Ishikawa (cell line): ENCODE results near the gene ADH7.

Experiments used
- EGR1 ChIP-seq: IDR thresholded peaks from 2 replicates; pipeline ENCODE4 v1.6.1; 2012
- EP300 ChIP-seq: IDR thresholded peaks from 2 replicates; pipeline ENCODE4 v1.6.1; 2012; ENCODE audit warnings: borderline replicate concordance
- ZBTB7A ChIP-seq: IDR thresholded peaks from 2 replicates; pipeline ENCODE4 v1.6.1; 2012; ENCODE audit warnings: low read depth
- TF ChIP-seq, protein P1 (sequence below): IDR thresholded peaks from 2 replicates; pipeline ENCODE4 v1.6.1; 2012
- TF ChIP-seq, protein P2 (sequence below): IDR thresholded peaks from 2 replicates; pipeline ENCODE4 v1.6.1; 2012; ENCODE audit warnings: low read depth, mild to moderate bottlenecking

DNA sequence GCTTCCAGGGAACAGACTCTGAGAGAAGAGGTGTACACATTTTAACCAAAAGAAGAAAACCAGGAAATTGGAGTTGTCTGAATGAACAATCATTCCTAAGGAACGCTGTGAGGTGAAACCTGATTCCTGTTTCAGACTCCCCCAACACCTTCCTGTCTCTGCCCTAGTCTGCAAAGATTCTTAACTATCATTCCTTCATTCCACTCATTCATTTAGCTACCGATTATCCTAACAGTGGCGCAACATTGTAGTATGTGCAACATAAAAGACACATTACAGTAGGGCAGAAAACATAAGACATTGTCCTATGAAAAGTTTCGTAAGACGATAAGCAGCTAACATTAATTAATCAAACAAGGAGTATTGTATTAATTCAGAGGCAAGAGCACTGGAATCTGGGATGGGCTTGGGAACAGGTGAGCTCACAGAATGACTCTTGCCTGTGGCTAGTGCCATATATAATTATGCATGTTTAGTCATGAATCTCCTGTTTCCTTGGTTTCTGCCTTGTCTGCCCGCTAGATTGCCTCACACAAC is 23.8 kb upstream of the ADH7 start:
- TF ChIP-seq ZBTB7A (no peak), EP300 (peak; percentile 58; the same call in 1 of the 2 replicates), EGR1 (no peak)
- TF ChIP-seq, protein P1, sequence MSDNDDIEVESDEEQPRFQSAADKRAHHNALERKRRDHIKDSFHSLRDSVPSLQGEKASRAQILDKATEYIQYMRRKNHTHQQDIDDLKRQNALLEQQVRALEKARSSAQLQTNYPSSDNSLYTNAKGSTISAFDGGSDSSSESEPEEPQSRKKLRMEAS = no peak
- TF ChIP-seq, protein P2, sequence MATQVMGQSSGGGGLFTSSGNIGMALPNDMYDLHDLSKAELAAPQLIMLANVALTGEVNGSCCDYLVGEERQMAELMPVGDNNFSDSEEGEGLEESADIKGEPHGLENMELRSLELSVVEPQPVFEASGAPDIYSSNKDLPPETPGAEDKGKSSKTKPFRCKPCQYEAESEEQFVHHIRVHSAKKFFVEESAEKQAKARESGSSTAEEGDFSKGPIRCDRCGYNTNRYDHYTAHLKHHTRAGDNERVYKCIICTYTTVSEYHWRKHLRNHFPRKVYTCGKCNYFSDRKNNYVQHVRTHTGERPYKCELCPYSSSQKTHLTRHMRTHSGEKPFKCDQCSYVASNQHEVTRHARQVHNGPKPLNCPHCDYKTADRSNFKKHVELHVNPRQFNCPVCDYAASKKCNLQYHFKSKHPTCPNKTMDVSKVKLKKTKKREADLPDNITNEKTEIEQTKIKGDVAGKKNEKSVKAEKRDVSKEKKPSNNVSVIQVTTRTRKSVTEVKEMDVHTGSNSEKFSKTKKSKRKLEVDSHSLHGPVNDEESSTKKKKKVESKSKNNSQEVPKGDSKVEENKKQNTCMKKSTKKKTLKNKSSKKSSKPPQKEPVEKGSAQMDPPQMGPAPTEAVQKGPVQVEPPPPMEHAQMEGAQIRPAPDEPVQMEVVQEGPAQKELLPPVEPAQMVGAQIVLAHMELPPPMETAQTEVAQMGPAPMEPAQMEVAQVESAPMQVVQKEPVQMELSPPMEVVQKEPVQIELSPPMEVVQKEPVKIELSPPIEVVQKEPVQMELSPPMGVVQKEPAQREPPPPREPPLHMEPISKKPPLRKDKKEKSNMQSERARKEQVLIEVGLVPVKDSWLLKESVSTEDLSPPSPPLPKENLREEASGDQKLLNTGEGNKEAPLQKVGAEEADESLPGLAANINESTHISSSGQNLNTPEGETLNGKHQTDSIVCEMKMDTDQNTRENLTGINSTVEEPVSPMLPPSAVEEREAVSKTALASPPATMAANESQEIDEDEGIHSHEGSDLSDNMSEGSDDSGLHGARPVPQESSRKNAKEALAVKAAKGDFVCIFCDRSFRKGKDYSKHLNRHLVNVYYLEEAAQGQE = no peak
